Stimulated activated CD4-positive, alpha-beta T cell treated with anti-CD3 and anti-CD28 coated beads, Interleukin-15, amount 100 ng/mL, for 1 hour (primary cell): ENCODE measurements around the gene MSX2.

ENCODE experiments used
- DNase-seq, 2 donors: peaks; one replicate each; pipeline ENCODE4 v3.0.0-alpha.2; 2020; ENCODE audit warnings: low read depth in 1 of 2, low spot score in 1 of 2

Gene MSX2

GRCh38 chr5:174767670-174768069, 43.3 kb downstream of the MSX2 start:
- DNase-seq = no peak

DNA sequence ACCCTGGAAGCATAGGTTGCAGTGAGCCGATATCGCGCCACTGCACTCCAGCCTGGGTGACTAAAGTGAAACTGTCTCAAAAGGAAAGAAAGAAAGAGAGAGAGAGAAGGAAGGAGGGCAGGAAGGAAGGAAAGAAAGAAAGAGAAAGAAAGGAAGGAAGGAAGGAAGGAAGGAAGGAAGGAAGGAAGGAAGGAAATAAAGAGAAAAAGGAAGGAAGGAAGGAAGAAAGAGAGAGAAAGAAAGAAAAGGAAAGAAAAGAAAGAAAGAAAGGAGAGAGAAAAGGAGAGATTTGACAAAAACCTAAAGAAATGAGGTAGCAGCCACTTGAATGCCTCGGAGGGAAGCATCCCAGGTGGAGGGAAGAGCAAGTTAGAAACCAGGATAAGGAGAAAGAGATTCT, 44.6 kb downstream of the MSX2 start:
- no peak for DNase-seq

DNA sequence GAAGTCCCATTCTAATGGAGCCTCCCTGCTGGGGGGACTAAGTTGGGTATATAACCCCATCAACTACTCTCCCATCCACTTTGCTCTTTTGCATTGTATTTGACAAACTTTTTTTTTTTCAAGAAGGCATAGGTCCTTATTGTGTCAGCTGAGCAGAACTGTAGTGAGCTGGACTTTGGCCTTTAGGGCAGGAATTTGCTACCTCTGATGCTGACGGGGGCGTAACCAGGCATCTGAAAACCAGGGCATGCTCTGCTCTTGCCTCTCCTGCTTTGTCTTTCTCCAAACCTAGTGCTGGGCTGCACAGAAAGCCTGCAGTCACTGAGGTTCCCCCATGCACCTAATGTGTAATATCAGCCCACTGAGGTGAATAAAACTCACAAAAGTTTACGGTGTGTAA, 49.0 kb downstream of the MSX2 start:
- no peak for DNase-seq

DNA sequence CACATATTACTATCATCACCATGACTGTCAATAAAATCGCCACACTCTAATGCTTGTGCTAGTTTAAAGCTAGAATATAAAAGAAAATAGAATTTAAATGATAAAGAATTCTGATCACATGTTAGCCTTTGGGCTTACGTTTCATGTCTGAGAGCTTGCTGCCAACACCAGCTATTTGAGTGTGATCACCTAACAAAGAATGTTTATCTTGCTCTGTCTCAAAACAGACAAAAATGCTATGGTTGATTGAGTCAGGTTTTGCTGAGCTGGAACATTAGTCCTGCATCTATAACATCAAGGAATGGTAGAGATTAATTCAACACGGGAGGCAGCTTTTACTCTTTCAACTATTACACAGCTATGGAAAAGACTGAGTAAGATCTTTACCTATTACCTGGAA, 50.7 kb downstream of the MSX2 start:
- no peak for DNase-seq

DNA sequence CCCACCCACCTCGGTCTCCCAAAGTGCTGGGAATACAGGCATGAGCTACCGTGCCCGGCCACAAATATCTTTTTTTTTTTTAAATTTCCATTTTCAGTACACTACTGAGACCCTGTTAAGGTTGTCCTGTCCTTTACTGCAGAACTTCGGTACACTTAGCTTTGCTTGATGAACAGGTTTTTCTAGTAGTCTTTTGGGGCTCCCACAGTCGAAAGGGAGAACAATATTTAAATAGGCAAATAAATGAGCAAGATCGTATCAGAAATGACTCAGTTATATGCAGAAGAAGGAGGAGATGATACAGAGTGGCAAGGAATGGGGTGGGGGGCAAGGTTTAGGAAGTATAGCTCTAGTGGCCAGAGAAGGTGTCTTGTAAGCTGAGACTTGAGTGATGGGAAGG, 52.7 kb downstream of the MSX2 start:
- DNase-seq = no peak

GRCh38 chr5:174777583-174777982, 53.2 kb downstream of the MSX2 start:
- no peak for DNase-seq
